CD4-positive, alpha-beta T cell treated with Interleukin-15 for 4 hours (primary cell): ENCODE data around the gene C1orf198.

Experiments used
- DNase-seq: peaks from one replicate; pipeline ENCODE4 v3.0.0-alpha.2; 2020; ENCODE audit warnings: low spot score

The C1orf198 gene

DNA sequence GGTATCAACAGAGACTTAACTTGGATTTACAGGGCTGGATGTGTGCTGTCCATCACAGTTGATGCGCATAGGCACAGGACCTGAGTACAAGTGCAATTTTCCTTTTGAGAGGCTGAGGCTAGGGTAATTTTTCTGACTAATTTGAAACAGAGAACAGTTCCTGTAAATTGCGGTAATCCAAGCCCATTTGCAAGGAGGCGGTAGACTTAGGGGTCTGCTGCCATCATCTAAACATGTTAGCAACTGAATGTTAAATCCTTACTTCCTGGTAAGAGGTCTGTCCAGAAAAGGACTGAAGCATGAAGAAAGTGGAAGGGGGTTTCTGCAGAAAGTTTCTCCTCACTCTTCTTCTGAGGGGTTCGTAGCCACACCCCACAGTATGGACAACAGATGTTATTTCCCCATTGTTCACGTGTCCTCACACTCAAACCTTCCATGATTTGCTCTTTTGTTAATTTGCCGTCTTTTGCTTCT is 23.7 kb upstream of the C1orf198 start:
- no peak for DNase-seq

DNA sequence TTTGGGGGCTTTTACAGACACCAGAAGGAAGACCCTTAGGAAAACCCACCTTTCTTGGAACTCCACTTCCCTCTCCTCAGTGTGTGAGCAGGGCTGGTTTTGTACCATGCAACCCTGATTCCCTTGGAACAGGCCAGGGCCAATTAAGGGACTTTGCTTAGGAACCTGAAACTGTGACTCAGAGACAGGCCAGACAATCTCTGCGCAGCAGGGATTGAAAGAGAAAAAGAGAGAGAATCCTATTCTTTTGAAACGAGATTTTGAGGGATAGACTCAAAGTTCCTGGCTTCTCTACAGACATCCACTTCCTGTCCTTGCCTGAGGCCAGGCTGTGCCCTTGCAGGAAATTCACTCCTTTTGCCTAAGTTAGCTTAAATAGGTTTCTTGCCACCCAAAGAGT is 23.1 kb upstream of the C1orf198 start:
- no peak for DNase-seq

DNA sequence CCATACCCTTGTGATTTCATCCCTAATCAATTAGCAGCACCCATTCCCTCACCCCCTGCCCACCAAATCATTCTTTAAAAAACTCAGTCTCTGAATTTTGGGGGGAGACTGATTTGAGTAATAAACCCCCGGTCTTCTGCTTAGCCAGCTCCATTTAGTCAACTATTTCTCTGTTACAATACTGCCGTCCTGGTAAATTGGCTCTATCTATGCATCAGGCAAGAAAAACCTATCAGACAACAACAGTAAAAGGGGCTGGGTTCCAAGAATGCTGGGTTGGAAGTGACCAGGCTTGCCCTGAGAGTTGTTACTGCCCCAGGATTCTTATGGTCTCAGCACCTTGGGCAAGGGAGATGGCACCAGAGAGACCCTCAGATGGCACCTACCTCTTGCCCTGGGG is 16.3 kb upstream of the C1orf198 start:
- no peak for DNase-seq

DNA sequence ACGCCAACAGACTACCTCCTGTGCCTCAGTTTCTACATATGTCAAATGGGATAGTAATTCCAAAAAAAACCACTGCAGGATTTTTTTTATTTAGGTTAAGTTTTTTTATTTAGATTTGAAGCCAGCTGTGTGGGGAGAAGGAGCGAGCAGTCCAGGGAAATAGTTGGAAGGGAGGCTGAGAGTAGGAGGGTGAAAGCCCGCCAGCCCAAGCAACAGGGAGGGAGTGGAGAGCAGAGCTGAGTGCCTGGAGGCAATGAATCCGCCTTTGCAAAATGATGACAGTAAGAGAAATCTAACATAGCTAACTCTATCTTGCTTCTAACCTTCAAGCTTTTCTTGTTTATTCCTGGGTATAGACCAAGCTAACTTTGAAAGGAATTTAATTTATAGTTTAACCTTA is 15.6 kb upstream of the C1orf198 start:
- no peak for DNase-seq

DNA sequence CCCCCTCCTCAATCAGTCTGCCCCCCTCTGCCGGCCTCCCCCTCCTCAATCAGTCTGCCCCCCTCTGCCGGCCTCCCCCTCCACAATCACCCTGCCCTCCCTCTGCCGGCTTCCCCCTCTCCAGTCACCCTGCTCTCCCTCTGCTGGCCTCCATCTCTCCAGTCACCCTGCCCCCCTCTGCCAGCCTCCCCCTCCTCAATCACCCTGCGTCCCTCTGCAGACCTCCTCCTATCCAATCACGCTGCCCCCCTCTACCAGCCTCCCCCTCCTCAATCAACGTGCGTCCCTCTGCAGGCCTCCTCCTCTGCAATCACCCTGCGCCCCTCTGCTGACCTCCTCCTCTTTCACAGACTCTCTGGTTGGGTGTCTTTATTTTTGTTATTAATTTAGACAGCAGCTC is 11.5 kb upstream of the C1orf198 start:
- no peak for DNase-seq

DNA sequence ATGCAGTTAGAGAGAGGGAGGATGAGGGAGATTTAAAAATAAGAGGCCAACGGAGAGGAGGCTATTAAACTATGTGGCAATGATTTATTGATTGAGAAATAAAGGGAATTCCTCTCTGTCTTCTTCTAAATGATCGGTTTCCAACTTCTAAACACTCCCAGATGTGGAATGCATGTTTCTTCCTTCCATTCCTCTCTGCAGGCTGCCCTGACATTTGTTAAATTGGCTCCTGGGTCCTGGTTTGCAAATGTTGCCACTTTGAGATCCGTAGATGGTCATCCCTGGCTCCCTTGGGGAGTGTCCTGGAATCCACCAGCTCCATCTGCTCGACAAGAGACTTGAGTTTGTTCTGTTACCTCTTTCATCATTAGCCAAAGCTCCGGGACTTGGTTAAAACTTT is 10.3 kb upstream of the C1orf198 start:
- no peak for DNase-seq

DNA sequence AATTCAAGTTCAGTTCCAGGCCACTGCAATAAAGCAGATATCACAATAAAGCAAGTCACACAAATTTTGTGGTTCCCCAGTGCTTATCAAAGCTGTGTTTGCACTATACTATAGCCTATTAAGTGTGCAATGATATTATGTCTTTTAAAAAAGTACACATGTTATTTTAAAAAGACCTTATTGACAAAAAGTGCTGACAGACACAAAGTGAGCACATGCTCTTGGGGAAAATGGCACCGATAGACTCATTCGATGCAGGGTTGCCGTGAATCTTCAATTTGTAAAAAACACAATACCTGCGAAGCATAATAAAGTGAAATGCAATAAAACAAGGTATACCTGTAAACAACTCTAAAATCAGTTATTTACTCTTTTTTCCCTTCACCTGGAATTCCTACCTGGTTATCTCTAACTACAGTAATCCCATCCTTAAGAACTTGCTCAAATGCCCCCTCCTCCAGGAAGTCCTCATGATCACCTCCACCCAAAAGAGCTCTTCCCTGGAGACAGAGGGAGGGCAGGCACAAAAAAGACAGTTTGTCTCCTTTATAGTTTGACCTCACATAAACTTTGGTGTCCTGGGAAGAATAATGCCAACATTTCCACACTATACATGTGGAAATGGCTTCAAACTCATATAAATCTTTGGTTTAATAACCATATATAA is 9.7 kb upstream of the C1orf198 start:
- DNase-seq, result no peak

DNA sequence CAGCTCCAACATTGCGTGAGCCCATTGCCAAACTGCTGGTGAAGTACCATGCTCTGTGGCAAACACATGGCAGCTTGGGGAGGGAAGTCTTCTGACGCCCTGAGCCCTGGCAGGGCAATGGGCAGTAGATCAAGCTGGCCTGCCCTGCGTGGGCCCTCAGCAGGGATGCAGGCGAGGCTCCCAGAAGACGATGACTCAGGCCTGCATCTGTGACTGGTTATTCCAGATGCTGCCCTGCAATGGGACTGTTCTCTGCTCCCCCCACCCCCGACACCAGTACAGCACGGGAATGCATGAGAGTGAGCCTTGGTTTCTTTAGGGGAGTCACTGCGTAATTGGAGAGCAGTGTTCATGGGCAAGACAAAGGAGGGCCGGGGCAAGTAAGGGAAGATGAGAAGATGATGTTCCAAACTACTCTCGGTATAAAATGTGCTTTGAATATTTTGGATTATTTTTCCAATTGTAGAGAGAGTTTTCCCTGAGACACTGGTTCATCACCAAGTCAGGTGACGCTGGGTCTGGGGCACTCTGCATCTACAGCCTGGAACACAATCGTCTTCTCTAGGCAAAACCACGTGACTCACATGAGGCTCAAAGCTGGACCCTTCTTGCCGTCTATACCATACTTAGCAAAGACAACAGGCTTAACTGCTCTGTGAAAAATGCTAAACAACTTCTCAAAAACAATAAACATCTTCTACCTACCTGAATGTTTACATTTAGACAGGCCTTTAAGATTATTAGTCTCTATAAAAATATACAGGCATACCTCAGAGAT is 9.0 kb upstream of the C1orf198 start:
- no peak for DNase-seq

DNA sequence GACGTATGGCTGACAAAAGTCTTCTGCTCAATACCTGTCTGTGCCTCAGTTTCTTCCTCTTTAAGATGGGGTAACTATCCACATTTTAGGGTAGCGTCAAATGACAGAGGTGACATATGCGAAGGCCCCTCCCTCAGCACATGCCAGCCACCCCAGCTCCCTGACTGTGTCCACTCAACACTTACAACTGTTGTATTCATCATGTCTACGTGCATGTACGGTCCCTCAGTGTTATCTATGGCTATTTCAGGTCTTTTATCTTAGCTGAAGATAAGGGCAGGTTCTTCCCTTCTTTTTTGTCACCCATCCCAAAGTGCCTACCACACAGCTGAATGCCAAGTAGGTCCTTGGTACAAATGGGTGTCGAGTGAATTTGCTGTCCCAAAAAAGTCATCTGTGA is 8.3 kb upstream of the C1orf198 start:
- DNase-seq, result no peak

DNA sequence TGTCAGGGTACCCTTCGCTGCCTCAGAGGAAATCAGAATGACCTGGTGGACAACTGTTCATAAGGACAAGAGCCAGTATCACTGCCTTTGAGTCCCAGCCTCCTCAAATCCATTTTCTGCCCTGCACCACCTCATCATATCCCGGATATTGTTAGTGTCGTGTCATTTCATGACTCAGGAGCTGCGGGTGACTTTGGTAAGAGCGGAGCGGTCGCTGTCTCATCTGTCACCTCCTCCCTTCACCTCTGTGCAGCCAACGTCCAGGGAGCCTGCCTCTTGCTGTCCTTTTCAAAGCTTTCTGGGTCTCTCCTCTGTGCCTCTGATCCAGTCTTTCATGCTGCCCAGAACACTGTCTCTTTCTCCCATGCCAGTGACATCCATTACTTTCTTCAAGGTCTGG is 7.0 kb upstream of the C1orf198 start:
- DNase-seq, result no peak

DNA sequence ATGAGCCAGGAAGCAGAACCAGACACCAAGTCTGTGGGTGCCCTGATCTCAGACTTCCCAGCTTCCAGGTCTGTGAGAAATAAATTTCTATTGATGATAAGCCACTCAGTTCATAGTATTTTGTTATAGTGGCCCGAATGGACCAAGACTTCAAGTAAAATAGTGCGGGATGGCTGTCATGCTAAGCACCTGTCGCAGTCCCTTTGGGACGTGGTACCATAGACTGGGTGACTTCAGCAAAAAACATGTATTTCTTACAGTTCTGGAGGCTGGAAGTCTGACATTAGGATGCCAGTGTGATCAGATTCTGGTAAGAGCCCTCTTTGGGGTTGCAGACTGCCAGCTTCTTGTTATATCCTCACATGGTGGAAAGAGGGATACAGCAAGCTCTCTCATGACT is 2.6 kb upstream of the C1orf198 start:
- no peak for DNase-seq

DNA sequence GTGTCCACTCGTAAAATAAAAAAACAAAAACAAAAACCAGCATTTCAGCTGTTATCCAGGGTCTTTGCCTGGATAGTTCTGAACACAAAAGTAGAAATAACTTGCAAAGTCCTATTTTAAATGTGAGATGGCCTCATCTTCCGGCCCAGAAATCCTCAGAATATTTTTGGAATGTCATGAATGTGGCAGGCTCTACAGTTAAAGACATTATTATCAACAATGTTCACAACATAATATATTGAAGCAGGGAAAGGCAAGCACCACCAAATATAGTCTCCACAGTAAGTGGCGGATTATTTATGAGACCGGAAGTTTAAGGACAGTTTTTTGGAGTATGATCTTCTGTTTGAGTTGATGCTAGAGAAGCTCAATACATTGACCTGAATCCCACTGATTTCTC is 1.2 kb upstream of the C1orf198 start:
- no peak for DNase-seq

DNA sequence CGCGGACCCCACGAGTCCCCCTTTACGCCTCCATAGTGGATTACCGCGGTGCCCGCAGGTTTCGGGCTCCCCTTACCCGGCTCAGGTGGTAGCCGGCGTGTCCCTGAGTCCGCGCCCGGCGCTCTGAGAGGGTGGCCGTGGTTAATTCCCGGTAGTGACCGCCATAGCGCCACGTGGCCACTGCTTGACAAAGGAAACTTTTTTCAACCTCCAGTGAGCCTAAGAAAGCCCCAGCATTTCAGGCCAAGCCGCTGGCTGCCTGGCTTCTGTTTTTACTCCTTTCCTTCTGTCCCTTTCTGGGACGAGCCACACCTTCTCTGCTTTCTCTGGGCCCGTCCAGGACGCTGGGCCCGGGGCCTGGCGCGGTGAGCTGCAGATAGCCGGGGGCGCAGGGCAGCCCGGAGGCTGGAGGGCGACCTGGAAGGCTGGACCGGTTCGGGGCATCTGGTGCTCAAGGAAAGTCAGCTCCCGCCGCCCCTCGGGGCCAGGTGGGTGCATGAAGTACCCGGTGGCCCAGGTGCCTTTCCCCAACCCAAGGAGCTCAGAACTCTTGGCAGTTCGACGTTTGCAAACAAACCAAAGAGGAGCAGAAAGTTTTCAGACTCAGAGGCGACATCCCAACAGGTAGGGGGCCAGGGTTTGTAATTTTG is 540 bp upstream of the C1orf198 start:
- DNase-seq, result no peak

DNA sequence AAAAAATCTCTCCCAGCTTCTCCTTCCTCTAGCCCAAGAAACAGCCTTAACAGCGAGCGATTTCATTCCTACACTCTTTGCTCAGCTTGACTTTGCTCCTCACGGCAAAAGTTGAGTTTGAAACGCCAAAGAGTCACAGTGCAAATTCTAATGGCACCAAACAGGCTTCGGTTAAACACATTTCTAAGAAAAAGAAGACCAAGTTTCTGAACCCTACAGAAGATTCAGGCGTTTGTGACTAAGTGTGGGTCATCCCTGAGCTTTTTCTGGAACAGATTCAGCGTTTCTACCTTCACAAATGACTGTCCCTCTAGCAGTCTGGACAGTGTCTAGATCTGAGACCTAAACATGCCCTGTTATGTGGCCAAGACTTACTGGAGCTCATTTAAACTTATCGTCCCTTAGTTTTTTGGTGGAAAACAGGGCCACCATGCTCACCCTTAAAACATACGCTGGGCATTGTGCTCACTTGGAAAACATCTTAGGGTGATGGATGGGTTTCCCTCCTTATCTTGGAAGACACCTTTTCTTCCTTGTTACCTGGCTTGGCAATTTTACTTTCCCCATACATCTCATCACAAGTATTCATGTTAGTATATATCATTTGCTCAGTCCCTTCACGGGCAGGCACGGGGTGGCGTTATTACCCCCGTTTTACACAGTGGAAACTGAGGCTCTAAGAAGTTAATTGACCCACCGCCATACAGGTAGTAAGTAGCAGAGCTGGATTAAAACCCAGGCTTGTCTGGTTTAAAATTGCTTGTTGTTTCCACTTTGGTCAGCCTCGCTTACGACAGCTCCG is 1.0 kb downstream of the C1orf198 start:
- DNase-seq, result no peak

DNA sequence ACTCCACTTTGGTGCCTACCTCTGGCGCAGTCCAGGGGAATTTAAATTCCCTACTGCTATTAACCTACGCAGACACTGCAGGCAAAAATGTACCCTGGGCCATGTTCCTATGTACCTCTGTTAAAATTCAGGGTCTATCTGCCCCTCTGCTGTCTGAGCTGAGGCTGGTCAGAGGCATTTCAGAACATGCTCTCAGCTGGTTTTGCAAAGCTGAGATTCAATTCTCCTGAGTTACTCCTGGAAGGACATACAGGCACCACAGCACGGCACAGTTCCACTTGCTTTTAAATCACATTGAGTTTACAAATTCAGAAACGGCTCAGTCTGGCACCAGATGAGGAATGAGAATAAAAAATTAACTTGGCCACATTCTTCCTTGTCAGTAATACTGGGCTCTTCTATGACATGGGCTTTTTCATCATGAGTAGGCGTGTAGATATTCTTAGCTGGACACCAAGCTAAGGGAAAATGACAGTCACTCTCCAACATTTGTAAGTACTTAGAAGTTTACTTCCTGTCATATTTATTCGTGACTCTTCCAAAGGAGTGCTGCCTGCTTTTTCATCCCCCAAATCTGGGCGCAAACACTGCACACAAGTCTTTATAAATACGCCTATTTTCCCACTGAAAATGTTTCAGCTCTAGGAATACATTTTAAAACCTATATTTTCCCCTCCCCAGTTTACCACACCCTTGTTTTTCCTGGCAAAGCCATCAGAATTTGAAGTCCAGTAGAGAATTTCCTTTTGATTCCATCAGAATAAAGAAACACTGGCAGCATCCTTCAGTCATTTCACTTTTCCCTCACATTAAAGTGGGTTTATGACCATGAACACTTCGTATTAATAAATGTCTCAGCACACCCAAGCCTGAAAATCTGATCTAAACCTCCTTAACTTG is 1.9 kb downstream of the C1orf198 start:
- no peak for DNase-seq

DNA sequence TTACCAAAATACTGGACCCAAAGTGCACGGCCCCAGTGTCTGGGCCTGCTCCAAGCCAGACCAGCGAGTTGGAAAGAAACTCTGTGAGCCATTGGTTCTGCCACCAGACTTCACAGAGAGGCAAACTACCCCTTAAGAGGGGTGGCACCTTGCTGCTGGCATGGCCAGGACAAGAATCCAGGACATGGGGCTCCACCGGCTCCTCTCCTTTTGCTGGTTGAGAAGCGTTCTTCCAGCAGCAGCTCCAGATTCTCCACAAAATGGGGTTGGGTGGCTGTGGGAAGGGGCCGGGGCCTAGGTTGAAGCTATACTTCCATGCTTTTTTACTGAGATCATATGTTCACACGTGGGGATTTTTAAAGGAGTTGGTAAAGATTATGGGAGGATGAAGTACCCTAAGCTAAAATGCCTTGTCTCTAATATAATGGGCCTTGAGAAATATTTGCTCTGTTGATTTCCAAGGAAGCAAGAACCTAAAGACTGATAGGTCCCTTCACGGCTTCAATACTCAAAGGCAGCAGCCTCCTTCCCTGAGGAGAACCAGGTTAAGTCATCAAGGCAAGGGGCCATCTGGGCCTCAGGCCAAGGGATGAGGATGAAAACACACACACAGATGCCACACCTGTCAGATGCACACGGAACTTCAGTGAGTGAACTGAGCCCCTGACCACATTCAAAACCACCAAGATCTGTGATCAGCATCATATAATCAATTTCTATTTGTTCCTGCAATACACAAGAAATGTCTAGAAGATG is 3.1 kb downstream of the C1orf198 start:
- no peak for DNase-seq

DNA sequence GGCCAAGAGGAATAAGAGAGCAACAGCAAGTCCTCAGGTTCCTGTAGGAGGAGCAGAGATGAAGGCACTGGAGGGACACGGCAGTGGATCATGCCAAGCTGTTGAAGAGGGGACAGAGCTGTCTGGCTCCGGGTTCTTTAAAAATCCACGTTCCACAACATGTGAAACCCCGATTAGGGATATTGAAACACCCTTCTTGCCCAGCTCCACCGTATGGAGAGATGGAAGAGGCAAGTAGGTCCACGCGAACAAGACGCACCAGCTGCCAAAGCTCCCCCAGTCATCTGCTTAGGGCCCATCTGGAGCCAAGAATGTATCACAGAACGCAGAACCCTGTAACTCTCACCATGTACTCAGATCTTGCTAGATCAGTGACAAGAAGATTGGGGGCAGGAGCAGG is 3.9 kb downstream of the C1orf198 start:
- no peak for DNase-seq

DNA sequence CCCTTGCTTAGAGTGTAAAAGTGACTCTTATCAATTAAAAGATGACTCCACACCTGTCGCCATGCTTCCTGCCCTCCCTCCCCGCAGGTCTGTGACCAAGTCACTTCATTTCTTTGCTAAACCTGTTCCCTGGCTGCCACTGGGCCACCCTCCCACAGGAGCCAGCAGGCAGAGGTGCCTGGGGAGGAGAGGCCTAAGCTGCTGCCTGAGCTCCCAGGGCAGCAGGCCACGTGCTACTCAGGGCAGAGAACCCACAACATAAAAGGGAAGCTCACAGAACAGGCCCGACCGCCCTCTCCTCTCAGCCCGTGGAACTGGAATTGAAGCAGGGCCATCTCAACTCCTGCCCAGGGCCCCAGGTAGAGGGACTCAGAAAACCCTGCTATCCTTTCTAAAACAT is 4.9 kb downstream of the C1orf198 start:
- DNase-seq, result no peak

DNA sequence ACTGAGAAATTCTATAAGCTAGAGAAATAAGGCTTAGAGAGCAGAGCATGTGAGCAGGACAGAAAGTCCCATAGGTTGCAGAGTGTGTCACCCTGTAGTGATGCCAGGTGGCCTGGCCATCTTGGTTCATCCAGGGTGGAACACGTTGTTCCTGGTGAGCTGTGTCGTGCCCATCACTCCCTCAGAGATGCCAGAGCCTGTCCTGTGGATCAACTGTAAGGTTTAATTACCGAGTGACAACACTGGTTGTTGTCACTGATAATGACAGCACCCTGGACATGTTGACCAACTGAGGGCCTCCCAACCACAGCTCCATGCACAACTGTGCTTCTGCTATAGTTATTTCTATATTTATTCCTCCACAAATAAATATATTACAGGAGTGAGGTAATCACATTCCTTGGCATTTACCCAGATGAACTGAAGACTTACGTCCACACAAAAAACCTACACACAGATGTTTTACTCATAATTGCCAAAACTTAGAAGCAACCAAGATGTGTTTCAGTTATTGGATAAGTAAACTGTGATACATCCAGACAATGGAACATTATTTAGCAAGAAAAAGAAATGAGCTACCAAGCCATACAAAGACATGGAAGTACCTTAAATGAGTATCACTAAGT is 6.2 kb downstream of the C1orf198 start:
- DNase-seq, result no peak

DNA sequence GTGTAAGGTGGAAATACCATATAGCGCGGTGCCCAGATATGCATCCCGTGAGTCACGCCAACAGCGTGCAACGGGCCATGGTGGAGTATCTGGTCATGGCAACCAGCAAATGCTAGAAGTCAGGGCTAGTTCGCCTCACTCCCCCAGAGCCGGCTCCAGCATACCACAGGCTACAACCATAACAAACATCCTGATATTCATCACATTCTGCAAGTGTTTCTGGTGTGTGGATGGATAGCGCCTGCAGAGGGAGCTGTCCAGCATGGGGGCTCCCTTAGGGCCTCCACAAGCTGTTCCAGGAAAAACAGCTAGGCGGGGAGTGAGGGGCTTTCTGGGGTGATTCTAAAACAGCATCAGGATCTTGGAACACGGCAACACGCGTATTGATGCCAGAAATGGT is 6.8 kb downstream of the C1orf198 start:
- DNase-seq, result no peak
